Hepatocyte (in vitro differentiated cells): ENCODE results near the gene MEF2B. TPM values are rescaled to one million over a fixed set of nuclear protein-coding genes. Genes with fewer than 3 reads are reported as not detected.

Source experiments
- DNase-seq: peaks from one replicate; pipeline ENCODE4 v3.0.0-alpha.2; 2016; ENCODE audit warnings: low spot score
- H2AFZ ChIP-seq: fragments of 200-600 bp; sonication (generic); 2 replicates; pipeline ENCODE4 v1.6.0; 2016; ENCODE audit warnings: antibody characterized with exemption, mild to moderate bottlenecking
- H3K27ac ChIP-seq: fragments of 200-600 bp; sonication (generic); 2 replicates; pipeline ENCODE4 v1.5.1; 2016; ENCODE audit warnings: mild to moderate bottlenecking
- H3K27me3 ChIP-seq: fragments of 200-600 bp; sonication (generic); 2 replicates; pipeline ENCODE4 v1.6.1; 2016
- H3K36me3 ChIP-seq: fragments of 200-600 bp; sonication (generic); replicated peaks from 2 replicates; pipeline ENCODE4 v1.5.1; 2016; ENCODE audit warnings: low read depth; ENCODE audit not compliant: insufficient read depth
- H3K4me1 ChIP-seq: fragments of 200-600 bp; sonication (generic); 2 replicates; pipeline ENCODE4 v1.5.1; 2016; ENCODE audit warnings: mild to moderate bottlenecking, moderate library complexity; ENCODE audit not compliant: insufficient read depth
- H3K4me2 ChIP-seq: fragments of 200-600 bp; sonication (generic); 2 replicates; pipeline ENCODE4 v1.6.0; 2016
- H3K4me3 ChIP-seq: fragments of 200-600 bp; sonication (generic); 2 replicates; pipeline ENCODE4 v1.5.1; 2016; ENCODE audit warnings: mild to moderate bottlenecking
- H3K79me2 ChIP-seq: fragments of 200-600 bp; sonication (generic); 2 replicates; pipeline ENCODE4 v1.6.0; 2017; ENCODE audit warnings: mild to moderate bottlenecking
- H3K9me2 ChIP-seq: fragments of 200-600 bp; sonication (generic); replicated peaks from 2 replicates; pipeline ENCODE4 v1.6.0; 2017; ENCODE audit warnings: mild to moderate bottlenecking; ENCODE audit not compliant: insufficient read depth
- H3K9me3 ChIP-seq: fragments of 200-600 bp; sonication (generic); 2 replicates; pipeline ENCODE4 v1.5.1; 2016; ENCODE audit warnings: low read depth, mild to moderate bottlenecking
- H4K20me1 ChIP-seq: fragments of 200-600 bp; sonication (generic); 2 replicates; pipeline ENCODE4 v1.6.0; 2016; ENCODE audit warnings: mild to moderate bottlenecking; ENCODE audit not compliant: insufficient read depth, poor library complexity, severe bottlenecking
- CTCF ChIP-seq: fragments of 200-600 bp; sonication (generic); IDR thresholded peaks from 2 replicates; pipeline ENCODE4 v1.5.1; 2016; ENCODE audit warnings: antibody characterized with exemption, mild to moderate bottlenecking; ENCODE audit not compliant: poor library complexity
- EZH2 ChIP-seq: fragments of 200-600 bp; sonication (generic); IDR thresholded peaks from 2 replicates; pipeline ENCODE4 v1.6.1; 2016; ENCODE audit warnings: antibody characterized with exemption, mild to moderate bottlenecking, borderline replicate concordance
- EZH2phosphoT487 ChIP-seq: fragments of 200-600 bp; sonication (generic); IDR thresholded peaks from one replicate; pipeline ENCODE4 v1.6.1; 2018; ENCODE audit warnings: antibody characterized with exemption, mild to moderate bottlenecking, low read depth, moderate library complexity; ENCODE audit not compliant: unreplicated experiment, severe bottlenecking
- WGBS: methylation state at CpG from one replicate; pipeline ENCODE4 v1.1.6; 2016; ENCODE audit warnings: low lambda C conversion rate; ENCODE audit errors: missing lambda C conversion rate; 5-methylcytosine and 5-hydroxymethylcytosine counted together
- polyA plus RNA-seq: library from polyadenylated mRNA; unstranded; fragments of >200 nt; fragmentation: Nextera tagmentation; extraction: Ambion mirVana; gene quantifications from 2 replicates; pipeline ENCODE4 v1.2.1, GENCODE V29; 2016
- total RNA-seq: library from RNA; depleted of rRNA; stranded (reverse); fragments of >200 nt; gene quantifications from 2 replicates; pipeline ENCODE4 v1.2.3, GENCODE V29; 2014

MEF2B gene
- total and polyA plus RNA-seq, 2 experiments from 2014 or later: 0.70 to 2.6 TPM

- Histone ChIP-seq H3K9me2 (no peaks in the 10 kb centered on the region), H3K27me3 (no peaks in the 10 kb centered on the region), H3K79me2 (no peaks in the 10 kb centered on the region), H3K27ac (no peak overlapping the region), H3K4me2 (no peak overlapping the region), H3K4me1 (no peaks in the 10 kb centered on the region), H2AFZ (no peak overlapping the region), H3K9me3 (peaks cover 5% of the 10 kb centered on the region), H3K36me3 (no peaks in the 10 kb centered on the region), H3K4me3 (no peak overlapping the region), H4K20me1 (no peaks in the 10 kb centered on the region)
- TF ChIP-seq CTCF: no peak
- no peak for TF ChIP-seq EZH2phosphoT487
- no peak for TF ChIP-seq EZH2
- DNase-seq: no peak
Observed at GRCh38 chr19:19123386-19123785, 46.7 kb downstream of the MEF2B start.

- Histone ChIP-seq H3K27ac (no peak overlapping the region), H2AFZ (no peak overlapping the region), H3K79me2 (no peaks in the 10 kb centered on the region), H3K9me3 (peaks cover 5% of the 10 kb centered on the region), H3K27me3 (no peaks in the 10 kb centered on the region), H3K9me2 (no peaks in the 10 kb centered on the region), H3K4me3 (no peak overlapping the region), H3K4me2 (no peak overlapping the region), H3K36me3 (no peaks in the 10 kb centered on the region), H4K20me1 (no peaks in the 10 kb centered on the region), H3K4me1 (no peaks in the 10 kb centered on the region)
- 94% methylated on average over 1 of the region's 1 CpG for WGBS
- TF ChIP-seq CTCF (no peak), EZH2phosphoT487 (no peak), EZH2 (no peak)
- DNase-seq: no peak
Observed at GRCh38 chr19:19122902-19123301, 47.2 kb downstream of the MEF2B start.

- Histone ChIP-seq H3K9me3 (peaks cover 5% of the 10 kb centered on the region), H3K79me2 (no peaks in the 10 kb centered on the region), H2AFZ (no peak overlapping the region), H3K36me3 (no peaks in the 10 kb centered on the region), H3K27me3 (no peaks in the 10 kb centered on the region), H3K27ac (no peak overlapping the region), H3K9me2 (no peaks in the 10 kb centered on the region), H4K20me1 (no peaks in the 10 kb centered on the region), H3K4me3 (no peak overlapping the region), H3K4me2 (no peak overlapping the region), H3K4me1 (no peaks in the 10 kb centered on the region)
- no peak for DNase-seq
- TF ChIP-seq EZH2phosphoT487: no peak
- TF ChIP-seq CTCF: no peak
- TF ChIP-seq EZH2: no peak
- WGBS: 94% methylated on average over 8 of the region's 10 CpGs
Observed at GRCh38 chr19:19121371-19121770, 48.7 kb downstream of the MEF2B start.
